Activated CD8-positive, alpha-beta memory T cell treated with anti-CD3 and anti-CD28 coated beads, Interleukin-2, amount 50 U/mL, for 48 hours (primary cell): ENCODE results near the gene TOP3A.
A peak's percentile ranks its signal among the peaks of the same experiment; 100 is the strongest.

Experiments used
- DNase-seq: peaks from one replicate; pipeline ENCODE4 v3.0.0-alpha.2; 2020

Gene TOP3A

DNA sequence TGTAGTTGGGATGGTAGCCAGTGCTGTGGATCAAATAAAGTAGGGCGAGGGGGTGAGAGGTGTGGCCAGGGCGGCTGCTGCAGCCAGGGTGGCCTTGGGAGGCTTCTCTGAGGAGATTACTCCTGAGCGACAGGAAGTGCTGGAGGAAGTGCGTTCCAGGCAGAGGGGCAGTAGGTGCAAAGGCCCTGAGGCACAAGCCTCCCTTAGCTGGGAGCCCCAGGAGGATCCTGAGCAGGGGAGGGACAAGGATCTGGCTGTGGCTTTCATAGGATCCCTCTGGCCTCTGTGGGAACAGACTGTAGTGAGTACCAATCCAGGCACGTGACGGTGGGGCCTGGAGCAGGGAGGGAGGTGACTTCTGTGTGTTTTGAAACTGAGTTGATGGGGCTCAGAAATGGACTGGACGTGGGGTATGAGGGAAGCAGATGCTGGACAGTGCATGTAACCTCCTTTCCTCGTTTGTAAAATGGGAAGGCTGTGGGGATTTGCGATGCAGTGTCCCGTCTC is 86.6 kb downstream of the TOP3A start:
- DNase-seq, result no peak

DNA sequence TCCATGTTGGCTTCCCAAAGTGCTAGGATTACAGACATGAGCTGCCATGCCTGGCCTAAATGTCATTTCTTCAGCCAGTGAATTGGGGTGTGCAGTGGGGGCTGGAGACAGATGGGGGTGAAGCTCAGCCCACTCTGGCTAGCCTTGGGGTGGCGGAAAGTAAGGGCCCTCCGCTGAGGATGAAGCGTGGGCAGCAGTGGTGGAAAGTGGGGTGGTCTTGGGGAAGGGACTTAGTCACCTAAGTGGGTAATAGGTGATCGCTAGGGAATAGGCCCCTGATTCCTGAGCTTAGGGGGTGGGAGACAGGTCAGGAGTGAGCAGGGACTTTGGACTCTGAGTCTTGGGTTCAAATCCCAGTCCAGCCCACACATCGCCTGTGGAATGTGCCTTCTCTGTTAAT is 87.2 kb downstream of the TOP3A start:
- DNase-seq, result no peak

DNA sequence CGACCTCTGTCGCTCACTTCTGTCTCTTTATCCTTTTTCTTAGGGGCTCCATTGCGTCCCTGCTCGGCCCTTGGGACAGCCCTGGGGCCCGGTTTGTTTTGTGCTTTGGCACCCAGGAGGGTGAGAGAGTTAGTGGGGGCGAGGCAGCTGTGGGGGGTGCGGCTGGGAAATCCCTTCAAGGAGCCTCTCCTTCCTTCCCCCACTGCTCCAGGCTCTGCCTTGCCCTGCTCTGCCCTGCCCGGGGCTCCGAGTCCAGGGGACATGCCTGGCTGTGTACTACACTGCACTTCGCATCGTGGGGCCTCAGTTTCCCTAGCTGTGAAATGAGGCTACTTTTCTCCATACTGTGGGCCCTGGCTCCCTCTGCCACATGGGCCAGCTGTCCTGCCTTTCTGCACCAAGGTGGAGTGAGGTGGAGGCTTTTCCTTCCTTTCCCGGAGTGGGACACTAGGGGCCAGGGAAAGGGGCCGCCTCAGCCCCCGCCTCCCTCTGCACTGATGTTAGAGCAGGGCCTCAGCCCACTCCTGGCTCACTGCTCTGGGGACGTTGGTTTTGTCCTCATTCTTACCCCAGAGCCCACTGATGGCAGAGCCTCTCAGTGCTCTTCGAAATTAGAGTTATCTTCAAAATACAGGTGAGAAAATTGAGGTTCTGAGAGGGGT is 88.4 kb downstream of the TOP3A start:
- no peak for DNase-seq

DNA sequence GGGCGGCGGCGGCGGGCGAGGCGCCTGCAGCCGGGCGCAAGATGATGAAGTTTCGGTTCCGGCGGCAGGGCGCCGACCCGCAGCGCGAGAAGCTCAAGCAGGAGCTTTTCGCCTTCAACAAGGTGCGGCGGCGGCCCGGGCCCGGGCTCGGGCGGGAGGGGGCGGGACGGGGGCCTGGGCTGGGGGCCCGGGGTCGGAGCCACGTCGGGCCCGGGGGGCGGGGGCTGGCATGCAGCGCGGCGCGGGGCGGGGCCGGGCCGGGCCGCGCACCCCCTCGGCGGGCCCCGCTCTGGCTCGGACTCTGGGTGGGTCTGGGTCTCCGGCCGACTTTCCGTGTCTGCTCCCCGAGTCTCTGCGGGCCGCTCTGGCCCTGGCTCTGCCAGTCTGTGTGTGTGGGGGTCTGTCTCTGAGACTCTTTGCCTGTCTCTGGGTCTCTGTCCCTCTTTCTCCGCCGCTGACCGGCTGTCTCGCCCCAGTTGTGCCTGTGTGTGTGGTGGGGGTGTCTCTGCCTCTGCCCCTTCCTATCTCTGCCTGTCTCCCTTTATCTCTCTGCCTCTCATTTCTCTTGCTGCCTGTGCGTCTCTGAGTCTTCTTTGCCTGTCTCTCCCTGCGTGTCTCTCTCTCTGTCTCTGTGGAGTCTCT is 89.0 kb downstream of the TOP3A start:
- peak; percentile 66 for DNase-seq

- peak; percentile 98 for DNase-seq
These were observed 89.6 kb downstream of the TOP3A start, which contains the start of gene LLGL1 for GRCh38 chr17:18225121-18225641. Gene LLGL1 (plus strand): TSS chr17:18225635. CDS start chr17:18225683, 48 bp downstream.

GRCh38 chr17:18224387-18225120 is 90.2 kb downstream of the TOP3A start:
- no peak for DNase-seq

- no peak for DNase-seq
These were observed 90.8 kb downstream of the TOP3A start for GRCh38 chr17:18224053-18224386.
